Cardiac muscle cell (in vitro differentiated cells and primary cell): ENCODE measurements around the gene WASF1. TPM values are rescaled to one million over a fixed set of nuclear protein-coding genes. Genes with fewer than 3 reads are reported as not detected.

ENCODE experiments used
- DNase-seq, 2 donors: peaks; one replicate each; pipeline versions ENCODE4 v3.0.0 to v3.0.0-alpha.2; 2010 to 2017; ENCODE audit warnings: low read depth in 1 of 2, low spot score in 1 of 2
- H3K27ac ChIP-seq: fragments of 200-600 bp; sonication (generic); 2 replicates; pipeline ENCODE4 v1.5.1; 2016
- H3K27me3 ChIP-seq: fragments of 200-600 bp; sonication (generic); 2 replicates; pipeline ENCODE4 v1.6.0; 2016; ENCODE audit warnings: control low read depth
- H3K36me3 ChIP-seq: fragments of 200-600 bp; sonication (generic); 2 replicates; pipeline ENCODE4 v1.5.1; 2016; ENCODE audit warnings: control low read depth
- H3K4me1 ChIP-seq: fragments of 200-600 bp; sonication (generic); 2 replicates; pipeline ENCODE4 v1.8.1; 2017; ENCODE audit warnings: low read depth, mild to moderate bottlenecking, mixed run types
- H3K4me3 ChIP-seq: fragments of 200-600 bp; sonication (generic); 2 replicates; pipeline ENCODE4 v1.5.1; 2016; ENCODE audit warnings: mild to moderate bottlenecking
- H3K9me3 ChIP-seq: fragments of 200-600 bp; sonication (generic); 2 replicates; pipeline ENCODE4 v1.5.1; 2017; ENCODE audit warnings: low read depth, mild to moderate bottlenecking, control low read depth
- polyA plus RNA-seq: library from polyadenylated mRNA; unstranded; fragments of >200 nt; fragmentation: Nextera tagmentation; extraction: Ambion mirVana; gene quantifications from 2 replicates; pipeline ENCODE4 v1.2.1, GENCODE V29; 2016
- total RNA-seq: library from RNA; depleted of rRNA; stranded (reverse); fragments of >200 nt; gene quantifications from 2 replicates; pipeline ENCODE4 v1.2.3, GENCODE V29; 2016
- TF ChIP-seq, protein P1 (sequence below): IDR thresholded peaks from 2 replicates; pipeline ENCODE4 v1.5.1; 2012; ENCODE audit warnings: low read depth, mild to moderate bottlenecking, low read length

WASF1 gene
- total RNA-seq, result 34.5 and 46.3 TPM in 2 replicates
- polyA plus RNA-seq, result 70.9 and 77.5 TPM in 2 replicates

DNA sequence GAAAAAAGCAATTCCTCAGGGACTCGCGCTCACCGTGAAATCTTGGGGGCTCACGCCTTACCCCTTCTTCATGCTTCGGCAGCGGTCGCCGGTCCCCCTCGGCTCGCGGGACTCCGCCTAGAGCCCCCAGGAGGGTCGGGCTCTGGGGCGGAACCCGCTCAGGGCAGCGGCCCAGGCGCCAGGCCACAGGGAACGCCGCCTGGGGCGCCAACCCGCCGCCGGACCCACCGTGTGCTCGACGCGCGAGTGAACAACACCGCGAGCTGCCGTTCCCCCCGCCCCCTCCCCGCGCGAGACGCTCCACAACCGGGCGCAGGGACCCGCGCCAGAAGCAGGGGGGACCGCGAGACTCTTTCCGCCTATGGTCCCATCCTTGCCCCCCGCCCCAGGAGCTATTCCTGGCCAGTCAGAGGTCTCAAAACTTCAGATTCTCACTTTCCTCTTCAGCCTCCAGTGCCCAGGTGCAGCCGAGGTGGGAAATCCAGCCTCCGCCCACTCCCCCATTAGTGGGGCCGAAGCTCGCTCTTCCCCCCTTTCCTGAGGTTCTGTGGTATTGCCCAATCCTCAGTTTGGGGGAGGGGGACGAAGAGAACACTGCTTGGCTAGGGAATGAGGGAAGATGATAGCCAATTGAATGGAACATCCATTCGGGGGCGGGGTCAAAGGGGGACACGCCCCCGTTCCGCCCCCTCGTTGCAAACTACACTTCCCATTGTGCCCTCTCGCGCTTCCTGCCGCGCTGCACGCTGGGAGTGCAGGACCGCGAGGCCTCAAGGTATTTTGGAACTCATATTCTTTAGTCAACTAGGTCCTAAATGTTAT is at the start of gene WASF1:
Gene WASF1, minus strand, starts transcription at position 265 of the 822 bp plus-strand sequence. CDS start 52,069 bp downstream, outside the sequence.
- DNase-seq, result peak; percentile 97 to 99
- no peaks in the 10 kb centered on the region for H3K36me3 ChIP-seq
- H3K9me3 ChIP-seq, result no peaks in the 10 kb centered on the region
- no peaks in the 10 kb centered on the region for H3K27me3 ChIP-seq
- peak within 1 kb of the TSS; percentile 91 for H3K4me3 ChIP-seq
- H3K4me1 ChIP-seq, result peaks cover 19% of the 10 kb centered on the region
- TF ChIP-seq, protein P1, sequence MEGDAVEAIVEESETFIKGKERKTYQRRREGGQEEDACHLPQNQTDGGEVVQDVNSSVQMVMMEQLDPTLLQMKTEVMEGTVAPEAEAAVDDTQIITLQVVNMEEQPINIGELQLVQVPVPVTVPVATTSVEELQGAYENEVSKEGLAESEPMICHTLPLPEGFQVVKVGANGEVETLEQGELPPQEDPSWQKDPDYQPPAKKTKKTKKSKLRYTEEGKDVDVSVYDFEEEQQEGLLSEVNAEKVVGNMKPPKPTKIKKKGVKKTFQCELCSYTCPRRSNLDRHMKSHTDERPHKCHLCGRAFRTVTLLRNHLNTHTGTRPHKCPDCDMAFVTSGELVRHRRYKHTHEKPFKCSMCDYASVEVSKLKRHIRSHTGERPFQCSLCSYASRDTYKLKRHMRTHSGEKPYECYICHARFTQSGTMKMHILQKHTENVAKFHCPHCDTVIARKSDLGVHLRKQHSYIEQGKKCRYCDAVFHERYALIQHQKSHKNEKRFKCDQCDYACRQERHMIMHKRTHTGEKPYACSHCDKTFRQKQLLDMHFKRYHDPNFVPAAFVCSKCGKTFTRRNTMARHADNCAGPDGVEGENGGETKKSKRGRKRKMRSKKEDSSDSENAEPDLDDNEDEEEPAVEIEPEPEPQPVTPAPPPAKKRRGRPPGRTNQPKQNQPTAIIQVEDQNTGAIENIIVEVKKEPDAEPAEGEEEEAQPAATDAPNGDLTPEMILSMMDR, result no peak
- H3K27ac ChIP-seq, result peak within 1 kb of the TSS; percentile 98

DNA sequence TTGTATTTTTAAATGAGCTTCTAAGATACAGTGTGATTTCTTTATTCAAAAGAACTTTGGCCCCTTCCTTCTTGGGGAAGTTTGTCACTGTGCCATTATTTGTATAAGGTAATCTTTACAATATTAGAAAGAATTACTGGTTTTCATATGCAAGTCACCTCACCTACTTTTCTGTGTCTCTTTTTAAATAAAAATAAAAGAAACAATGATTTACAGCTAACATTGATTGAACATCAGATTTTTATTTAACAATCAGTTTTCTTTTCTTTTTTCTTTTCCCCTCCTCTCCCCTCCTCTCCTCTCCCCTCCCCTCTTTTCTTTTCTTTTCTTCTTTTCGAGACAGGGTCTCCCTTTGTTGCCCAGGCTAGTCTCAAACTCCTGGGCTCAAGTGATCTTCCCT is 46.8 kb upstream of the WASF1 start:
- no peak overlapping the region for H3K4me3 ChIP-seq
- TF ChIP-seq, protein P1, result no peak
- no peak for DNase-seq
- H3K27me3 ChIP-seq, result no peaks in the 10 kb centered on the region
- no peaks in the 10 kb centered on the region for H3K4me1 ChIP-seq
- H3K9me3 ChIP-seq, result no peaks in the 10 kb centered on the region
- no peak overlapping the region for H3K27ac ChIP-seq
- peaks cover 26% of the 10 kb centered on the region for H3K36me3 ChIP-seq

DNA sequence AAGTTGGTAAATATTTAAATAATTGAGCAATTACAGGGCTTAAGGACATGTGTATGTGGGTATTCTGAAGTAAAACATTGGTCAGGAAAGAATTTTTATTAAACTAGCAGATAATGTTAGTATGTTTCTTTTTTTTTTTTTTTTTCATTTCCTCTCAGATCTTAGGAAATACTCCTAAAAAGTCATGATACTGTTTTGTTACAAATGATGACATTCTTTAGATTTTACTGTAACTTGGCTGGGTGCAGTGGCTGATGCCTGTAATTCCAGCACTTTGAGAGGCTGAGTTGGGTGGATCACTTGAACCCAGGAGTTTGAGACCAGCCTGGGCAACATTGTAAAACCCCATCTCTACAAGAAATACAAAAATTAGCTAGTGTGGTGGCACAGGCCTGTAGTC is 42.3 kb upstream of the WASF1 start:
- no peaks in the 10 kb centered on the region for H3K4me1 ChIP-seq
- H3K9me3 ChIP-seq, result no peaks in the 10 kb centered on the region
- no peak overlapping the region for H3K4me3 ChIP-seq
- DNase-seq, result peak in 1 of 2 donors; percentile 33
- H3K27me3 ChIP-seq, result no peaks in the 10 kb centered on the region
- H3K36me3 ChIP-seq, result peaks cover 33% of the 10 kb centered on the region
- H3K27ac ChIP-seq, result no peak overlapping the region
- TF ChIP-seq, protein P1, result no peak

- no peak for DNase-seq
- H3K27ac ChIP-seq, result no peak overlapping the region
- H3K36me3 ChIP-seq, result peaks cover 34% of the 10 kb centered on the region
- no peak overlapping the region for H3K4me3 ChIP-seq
- no peaks in the 10 kb centered on the region for H3K27me3 ChIP-seq
- TF ChIP-seq, protein P1, result no peak
- no peaks in the 10 kb centered on the region for H3K4me1 ChIP-seq
- no peaks in the 10 kb centered on the region for H3K9me3 ChIP-seq
These were observed 37.8 kb upstream of the WASF1 start for GRCh38 chr6:110217266-110217665.

GRCh38 chr6:110216140-110216539 is 36.7 kb upstream of the WASF1 start:
- Histone ChIP-seq H3K27me3 (no peaks in the 10 kb centered on the region), H3K9me3 (no peaks in the 10 kb centered on the region), H3K27ac (no peak overlapping the region), H3K4me1 (no peaks in the 10 kb centered on the region), H3K36me3 (peaks cover 38% of the 10 kb centered on the region), H3K4me3 (no peak overlapping the region)
- TF ChIP-seq, protein P1, result no peak
- DNase-seq, result no peak
